ENCODE results near the gene TSPAN17.
"Not testable (repeated sequence)": the region's sequence is repeated elsewhere in the genome, so short reads cannot be mapped to it uniquely, and the experiment has no call there.

TSPAN17 gene, protein sequence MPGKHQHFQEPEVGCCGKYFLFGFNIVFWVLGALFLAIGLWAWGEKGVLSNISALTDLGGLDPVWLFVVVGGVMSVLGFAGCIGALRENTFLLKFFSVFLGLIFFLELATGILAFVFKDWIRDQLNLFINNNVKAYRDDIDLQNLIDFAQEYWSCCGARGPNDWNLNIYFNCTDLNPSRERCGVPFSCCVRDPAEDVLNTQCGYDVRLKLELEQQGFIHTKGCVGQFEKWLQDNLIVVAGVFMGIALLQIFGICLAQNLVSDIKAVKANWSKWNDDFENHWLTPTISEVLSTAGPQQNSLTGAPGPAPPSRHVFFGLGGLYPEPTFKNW
- 48.2 to 60.3 reads per million in 2 experiments for total RNA-seq

DNA sequence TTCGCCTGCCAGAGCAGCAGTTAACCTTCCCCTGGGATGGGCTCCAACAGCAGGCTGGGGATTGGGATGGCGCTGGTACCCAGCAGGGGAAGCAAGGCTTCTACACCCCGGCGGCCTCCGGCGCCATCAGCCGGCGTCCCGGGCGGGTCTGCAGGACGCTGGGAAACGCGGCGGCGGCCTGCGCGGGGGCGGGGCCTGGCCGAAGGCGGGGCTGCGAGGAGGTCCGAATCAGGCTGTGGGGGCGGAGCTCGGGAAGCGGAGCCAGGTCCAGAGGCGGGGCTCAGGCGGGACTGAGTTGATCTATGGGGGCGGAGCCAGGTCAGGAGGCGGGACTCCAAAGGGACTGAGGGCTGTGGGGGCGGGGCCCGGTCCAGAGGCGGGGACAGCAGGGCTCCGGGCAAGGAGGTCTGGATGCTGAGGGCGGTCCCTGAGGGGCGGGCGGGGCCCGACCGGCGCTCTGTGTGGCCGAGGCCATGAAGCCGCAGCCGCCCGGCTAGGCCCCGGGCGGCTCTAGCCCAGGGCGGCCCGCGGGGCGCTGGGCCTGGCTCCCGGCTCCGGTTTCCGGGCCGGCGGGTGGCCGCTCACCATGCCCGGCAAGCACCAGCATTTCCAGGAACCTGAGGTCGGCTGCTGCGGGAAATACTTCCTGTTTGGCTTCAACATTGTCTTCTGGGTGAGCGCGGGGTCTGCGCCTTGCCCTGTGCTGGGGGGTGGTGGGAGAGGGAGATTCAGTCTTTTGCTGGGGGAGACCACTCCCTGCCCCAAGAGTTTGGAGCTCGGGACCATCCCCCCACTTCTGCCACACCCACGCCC is at the start of gene TSPAN17:
Gene TSPAN17 (plus strand): TSS at position 455 of the 813 bp plus-strand sequence. CDS start 132 bp downstream, at position 587.
- peak; percentile 95 for DNase-seq (ENCODE audit: low read depth)

DNA sequence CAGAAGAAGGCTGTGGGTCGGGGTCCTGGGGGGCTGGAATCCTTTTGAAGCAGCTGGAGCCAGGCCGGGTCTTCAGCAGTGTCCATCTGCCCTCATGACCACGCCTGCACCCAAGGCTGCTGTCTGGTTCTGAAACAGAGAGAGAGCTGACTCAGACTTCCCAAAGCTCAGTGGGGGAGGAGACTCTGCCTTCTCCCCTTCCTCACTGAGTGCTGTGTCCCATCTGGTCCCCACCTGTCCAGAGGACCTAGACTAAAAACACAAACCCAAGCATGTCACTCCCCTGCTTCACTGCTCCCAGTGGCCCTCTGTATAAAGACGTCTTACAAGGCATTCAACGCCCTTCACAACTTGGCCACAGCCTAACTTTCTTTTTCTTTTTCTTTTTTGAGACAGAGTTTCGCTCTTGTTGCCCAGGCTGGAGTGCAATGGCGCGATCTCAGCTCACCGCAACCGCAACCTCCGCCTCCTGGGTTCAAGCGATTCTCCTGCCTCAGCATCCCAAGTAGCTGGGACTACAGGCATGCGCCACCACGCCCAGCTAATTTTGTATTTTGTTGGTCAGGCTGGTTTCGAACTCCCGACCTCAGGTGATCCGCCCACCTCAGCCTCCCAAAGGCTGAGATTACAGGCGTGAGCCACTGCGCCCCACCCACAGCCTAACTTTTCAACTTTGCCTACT is 47.4 kb upstream of the TSPAN17 start:
- DNase-seq (ENCODE audit: low read depth), result not testable (repeated sequence)

DNA sequence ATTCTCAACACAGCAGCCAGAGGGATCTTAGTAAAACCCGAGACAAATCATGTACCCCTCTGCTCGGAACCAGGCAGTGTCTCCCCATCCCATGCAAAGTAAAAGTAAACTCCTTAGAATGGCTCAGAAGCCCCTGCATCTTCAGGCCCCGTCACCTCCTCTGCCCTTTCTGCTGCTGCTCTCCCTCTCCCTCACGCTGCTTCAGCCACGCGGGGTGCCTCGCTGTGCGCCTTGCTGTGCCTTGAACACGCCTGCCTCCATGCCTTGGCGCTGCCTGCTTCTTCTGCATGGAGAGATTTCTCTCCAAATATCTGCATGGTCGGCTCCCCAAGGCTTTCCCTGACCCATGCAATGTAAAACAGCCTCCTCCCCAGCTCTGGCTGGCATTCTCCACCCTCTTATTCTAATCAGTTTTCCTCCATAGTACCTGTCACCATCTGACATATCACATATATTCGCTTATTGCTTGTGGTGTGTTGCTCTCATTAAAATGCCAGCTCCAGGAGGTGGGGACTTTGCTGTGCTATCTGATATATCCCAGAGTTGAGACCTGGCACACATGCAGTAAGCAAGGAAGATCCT is 45.3 kb upstream of the TSPAN17 start:
- DNase-seq (ENCODE audit: low read depth), result no peak

DNA sequence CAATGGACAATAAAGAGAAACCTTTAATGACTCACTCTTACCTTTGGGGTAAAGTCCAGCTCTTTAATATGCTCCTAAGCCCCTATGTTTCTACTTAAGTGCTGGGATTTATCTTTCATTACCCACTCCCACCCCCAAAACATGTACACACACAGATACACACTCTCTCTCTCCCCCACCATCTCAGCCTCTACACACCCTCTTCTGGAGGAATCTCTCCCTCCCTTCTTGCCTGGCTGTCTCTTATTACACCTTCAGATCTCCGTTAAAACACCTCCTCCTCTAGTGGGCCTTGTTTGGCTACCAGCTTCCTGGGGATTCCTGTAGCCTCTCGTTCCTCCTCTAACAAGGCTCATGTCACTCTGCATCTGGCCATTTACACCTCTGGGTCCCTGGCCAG is 44.2 kb upstream of the TSPAN17 start:
- no peak for DNase-seq (ENCODE audit: low read depth)

DNA sequence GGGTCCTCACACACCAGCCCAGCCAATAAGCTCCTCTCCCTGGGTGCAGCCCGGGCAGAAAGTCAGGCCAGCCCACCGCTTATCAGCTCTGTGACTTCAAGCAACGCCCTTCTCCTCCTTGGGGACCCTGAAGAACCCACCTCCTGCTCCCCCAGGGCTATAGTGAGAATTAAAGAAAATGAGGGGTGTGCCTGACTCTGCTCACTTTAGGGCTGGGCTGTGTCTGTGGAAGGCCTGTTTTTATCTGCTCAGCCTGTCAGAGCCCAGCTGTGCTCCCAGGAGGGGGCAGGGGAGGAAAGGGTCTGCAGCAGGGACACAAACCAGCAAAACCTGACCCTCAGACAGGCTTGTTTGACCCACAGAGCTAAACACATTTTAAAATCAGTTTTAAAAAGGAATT is 41.3 kb upstream of the TSPAN17 start:
- DNase-seq (ENCODE audit: low read depth), result no peak

DNA sequence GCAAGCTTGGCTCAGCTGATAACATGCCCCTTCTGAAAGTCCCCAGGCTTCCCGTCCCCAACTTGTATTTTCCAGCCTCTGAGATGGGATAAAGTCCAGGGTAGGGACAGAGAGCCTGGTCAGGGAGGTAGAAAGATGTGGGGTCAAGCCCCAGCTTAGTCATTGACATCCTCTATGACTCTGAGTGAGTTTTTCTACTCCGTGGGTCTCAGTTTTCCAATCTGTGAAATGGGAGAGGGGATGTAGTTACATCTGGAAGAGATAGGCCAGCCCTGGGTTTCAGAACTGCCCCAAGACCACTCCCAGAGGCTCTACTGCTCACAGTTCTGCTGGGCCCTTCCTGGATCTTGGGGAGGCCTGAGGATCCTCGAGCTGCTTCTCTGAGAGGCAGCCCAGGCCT is 40.4 kb upstream of the TSPAN17 start:
- no peak for DNase-seq (ENCODE audit: low read depth)

DNA sequence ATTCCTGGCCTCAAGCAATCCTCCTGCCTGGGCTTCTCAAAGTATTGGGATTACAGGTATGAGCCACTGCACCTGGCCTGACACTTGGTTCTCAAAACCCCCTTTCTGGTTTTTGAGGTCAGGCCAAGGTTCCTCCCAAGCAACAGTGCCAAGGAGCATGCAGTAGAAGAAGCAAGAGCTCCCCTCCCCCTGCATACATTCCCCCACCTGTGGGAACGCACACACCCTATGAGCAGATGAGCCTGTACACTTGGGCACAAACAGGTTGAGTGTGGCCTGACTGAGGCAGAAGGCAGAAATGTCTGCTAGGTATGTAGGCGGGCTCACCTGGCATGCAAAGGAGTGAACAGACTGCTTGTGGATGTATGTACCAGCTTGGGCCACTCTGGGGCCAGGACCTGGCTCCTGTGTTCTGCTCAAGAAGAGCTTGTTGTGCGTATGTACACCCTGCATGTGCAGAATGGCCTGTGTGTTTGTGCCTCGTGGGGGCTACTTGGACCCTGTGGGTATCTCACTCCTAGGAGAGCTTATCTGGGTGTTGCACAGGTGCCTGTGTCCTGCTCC is 39.1 kb upstream of the TSPAN17 start:
- DNase-seq (ENCODE audit: low read depth), result no peak

DNA sequence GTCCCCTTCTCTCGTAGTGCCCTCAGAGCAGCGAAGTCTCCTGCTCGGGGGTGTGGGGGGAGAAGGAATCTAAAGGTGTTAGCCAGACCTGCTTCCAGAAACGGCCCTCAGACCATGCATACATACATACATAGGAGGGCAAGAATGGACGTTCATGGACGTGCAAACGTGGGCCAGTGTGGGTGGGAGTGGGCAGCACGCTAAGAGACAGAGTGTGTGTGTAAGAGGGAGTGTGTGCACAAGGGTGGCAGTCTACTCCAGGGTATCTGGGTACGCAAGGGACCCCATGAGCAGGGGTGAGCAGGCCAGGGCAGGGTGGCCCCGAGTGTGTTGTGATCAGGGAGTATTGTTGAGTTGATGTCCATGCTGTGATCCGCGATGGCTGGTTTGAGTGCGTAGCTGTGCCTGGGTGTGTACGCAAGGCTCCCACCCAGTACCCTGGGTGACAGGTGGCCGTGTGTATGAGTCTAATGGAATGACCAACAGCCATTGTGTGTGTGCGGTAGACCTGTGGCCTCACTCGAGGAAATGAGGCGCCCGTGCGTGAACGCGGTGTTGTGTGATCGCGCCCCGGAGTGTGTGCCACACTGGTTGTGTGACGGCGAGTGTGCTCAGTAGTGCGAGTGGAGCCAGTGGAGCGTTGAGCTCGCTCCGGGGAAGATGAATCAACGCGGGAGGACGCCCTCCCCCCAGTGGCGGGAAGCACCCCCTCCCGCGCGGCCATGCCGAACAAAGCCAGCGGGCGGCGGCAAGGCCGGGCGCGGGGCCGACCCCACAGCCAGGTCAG is 38.2 kb upstream of the TSPAN17 start:
- DNase-seq (ENCODE audit: low read depth), result no peak

DNA sequence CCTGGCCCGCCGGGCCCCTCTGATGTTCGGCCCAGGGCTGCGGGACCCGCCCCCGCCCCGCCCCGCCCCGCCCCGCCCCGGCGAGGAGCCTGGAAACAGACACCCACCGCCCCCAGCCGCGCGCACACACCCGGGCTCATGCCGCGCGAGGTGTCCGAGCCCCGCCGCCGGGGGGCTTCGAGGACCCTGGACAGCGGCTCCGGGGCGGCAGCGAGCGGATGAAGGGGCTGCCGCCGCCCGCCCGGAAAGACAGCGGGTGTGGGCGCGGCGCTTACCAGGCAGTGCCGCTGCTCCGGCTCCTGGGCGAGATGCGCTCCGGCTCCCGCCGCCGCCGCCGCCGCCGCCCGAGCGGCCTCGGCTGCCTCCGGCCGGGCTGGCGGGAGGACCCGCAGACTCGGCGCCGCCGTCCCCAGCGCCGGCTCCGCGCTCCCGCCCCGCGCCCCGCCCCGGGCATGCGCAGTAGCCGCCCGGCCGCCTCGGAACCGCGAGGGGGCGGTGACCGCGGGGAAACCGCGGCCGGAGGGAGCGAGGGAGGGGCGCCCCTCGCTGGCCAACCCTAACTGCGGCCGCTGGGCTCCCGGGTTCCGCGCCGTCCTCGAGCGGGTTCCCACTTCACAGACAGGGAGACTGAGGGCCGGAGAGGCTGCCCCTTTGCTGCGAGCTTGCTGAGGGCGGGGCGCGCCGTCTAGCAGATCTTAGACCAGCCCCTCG is 37.4 kb upstream of the TSPAN17 start, which contains the start of gene GPRIN1:
Gene GPRIN1 (minus strand): TSS at position 433 of the 711 bp plus-strand sequence. CDS start 10,322 bp downstream, outside the sequence.
- no peak for DNase-seq (ENCODE audit: low read depth)

DNA sequence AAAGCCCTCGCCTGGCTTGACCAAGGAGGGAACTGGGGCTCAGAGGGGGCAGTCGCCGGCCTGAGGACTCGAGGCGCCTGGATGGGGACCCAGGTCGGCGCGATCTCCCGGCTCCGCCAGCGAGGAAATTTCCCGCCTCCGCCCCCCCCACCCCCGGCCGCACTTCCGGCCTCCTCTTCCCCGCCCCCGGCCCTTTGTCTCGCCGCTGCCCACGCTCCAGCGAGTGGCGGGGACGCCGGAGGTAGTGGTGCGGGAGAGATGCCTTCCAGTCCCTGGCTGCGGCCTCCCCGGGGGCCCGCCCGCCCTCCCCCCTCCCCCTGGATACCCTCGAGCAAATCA is 36.9 kb upstream of the TSPAN17 start:
- no peak for DNase-seq (ENCODE audit: low read depth)

DNA sequence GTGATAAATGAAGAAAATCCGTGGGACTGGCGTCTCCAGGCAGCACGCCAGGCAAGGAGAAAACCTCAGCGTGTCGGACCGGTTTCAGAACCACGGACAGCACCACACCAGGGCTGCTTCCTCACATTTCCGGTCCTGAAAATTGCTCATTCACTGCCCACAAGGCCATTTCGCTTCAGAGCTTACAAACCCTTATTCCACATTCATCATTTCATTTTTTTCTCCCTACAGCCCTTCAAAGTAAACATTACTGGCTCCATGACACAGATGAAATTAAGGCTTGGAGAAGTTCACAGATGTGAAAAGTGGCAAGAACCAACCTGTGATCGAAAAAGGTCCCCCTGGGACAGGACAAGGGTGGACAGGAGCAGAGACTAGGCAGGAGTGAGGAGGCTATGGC is 35.8 kb upstream of the TSPAN17 start:
- peak; percentile 28 for DNase-seq (ENCODE audit: low read depth)

DNA sequence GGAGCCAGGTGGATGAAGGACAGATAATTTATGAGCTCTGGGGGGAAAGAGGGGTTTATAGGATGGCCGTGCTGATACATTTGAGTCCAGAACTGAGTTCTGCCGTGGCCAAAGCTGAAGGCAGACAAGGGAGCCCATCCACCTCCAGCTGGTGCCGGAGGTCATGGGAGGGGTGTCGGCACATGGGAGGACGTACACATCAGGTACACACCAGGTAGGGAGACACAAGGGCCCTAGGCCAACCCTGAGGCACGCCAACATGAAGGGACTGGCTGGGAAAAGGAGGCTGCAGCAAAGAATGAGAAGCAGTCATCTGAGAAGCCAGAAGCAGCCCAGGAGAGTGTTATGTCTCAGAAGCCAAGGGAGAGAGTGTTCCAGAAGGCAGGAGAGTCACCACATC is 35.3 kb upstream of the TSPAN17 start:
- DNase-seq (ENCODE audit: low read depth), result no peak

DNA sequence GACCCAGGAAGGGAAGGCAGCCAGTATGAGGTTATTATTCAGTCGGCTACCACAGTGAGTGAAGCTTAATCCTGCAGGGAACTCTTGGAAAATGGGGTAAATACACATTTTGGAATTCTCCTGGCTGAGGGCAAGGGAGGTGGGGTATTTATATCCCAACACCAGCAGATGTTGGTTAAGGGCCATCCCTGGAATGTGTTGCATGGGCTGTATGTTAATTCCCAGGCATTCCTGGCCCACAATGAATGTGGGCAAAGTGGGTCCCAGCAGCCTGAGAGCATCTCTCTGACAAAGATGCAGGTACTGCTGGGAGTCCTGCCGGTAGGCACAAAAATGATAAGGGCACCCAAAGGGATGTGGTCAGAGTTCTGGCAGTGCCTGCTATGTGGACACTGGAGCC is 34.4 kb upstream of the TSPAN17 start:
- DNase-seq (ENCODE audit: low read depth), result no peak

DNA sequence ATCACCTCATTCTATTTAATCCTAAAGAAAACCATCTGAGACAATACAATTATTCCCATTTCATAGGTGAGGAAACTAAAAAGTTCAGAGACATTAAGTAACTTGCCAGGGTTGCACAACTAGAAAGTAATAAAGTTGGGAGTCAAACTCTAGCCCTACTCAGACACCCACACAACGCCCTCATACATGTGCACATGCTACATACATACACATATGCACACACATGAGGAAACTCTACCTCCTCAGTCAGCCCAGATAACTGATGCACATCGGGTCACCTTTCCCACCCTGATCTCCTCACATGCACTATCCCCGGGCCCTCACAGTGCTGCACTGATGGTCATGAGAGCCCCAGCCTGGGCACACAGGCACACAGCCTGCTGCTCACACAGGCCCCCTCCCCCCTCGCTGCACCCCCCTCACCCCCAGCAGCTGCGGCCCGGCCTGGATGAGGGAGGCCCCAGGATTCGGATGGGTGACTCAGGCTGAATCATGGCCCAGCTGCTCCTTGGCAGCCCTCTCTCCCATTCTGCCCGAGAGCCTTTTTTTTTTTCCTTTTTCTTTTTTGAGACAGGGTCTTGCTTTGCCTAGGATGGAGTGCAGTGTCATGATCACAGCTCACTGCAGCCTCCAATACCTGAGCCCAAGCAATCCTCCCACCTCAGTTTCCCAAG is 32.3 kb upstream of the TSPAN17 start:
- no peak for DNase-seq (ENCODE audit: low read depth)

DNA sequence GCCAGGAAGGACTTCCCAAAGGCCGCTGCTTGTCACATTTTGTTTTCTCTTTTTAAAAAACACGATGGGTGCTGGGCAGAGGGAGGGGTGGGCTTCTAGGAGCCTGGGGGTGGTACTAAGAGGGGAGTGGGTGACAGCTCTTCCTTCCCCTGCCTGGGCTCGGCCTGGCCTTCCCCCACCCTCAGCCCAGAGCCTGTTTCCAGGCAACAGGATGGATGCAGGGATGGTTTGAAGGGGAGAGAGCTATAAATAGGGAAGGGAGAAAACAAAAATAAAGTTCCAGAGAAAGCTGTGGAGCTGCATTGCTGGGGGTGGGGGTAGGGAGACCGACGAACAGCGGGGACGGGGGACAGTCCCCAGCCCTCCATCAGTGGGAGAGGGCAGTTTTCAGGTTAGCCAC is 30.8 kb upstream of the TSPAN17 start:
- DNase-seq (ENCODE audit: low read depth), result no peak

DNA sequence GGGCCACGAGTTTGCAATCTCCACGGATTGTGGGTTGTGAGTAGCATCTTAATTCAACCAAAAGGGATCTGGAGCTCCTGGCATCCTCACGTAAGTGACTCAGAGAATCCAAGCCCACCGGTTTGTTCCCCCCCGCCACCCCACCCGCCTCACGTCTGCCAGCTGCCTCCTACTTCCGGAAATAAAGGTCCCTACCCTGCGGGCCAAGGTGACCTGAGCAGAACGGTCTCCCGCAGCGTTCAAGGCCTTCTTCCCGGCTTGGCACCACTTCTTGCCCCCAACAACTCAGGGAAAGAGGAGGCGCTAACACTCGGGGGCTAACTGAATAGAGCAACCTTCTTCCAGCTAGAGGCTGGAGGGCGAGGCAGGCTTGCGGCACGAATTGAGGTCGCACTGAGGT is 28.5 kb upstream of the TSPAN17 start:
- DNase-seq (ENCODE audit: low read depth), result no peak

DNA sequence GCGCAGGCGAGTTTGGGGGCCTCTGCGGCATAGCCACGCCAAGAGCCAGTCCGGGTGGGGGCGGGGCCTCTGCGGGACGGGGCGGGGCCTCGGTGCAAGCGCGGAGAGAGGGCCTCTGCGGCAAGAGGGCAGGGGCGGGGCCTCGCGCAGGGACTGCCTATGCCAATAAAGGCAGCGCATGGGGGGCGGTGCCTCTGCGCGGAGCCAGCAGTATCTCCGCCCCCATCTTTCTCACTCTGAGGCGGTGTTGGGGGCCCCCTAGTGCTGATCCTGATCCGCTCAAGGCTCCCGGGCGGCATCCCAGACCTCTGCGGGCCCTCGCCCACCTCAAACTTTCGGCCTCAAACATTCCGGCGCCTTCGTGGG is 28.1 kb upstream of the TSPAN17 start:
- peak; percentile 60 for DNase-seq (ENCODE audit: low read depth)

DNA sequence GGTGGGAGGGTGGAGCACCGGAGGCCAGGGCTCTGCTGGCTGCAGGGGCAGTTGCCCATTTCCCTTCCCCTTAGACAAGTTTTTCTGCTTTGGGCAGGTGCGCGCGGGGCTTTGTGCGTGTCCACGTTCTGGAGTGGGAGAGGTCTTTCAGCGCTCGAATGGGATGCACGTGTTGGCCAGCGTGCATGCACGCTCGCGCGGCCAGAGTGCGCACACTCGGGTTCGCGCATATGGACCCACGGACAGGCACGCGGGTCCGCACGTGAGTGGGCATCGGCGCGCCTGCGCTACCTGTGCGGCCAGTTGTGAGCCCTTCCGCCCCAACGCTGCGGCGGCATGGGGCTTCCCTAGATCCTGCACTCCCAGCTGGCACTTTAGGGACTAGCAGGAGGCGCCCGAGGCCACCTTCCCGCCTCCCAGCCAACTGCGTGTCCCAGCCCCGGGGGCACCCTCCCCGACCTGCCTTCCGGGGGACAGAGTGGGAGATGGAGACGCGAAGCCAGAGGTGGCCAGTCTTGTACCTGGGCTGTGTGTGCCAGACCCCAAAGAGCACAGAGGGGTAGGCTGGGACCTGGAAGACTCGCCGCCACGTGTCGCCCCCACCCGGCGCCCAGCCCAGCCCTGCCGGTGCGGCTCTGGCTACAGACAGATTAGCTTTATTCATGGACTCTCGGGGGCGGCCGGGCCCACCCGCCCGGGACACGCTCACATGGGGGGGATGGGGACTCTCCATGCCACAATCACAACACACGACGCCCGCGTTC is 27.5 kb upstream of the TSPAN17 start:
- DNase-seq (ENCODE audit: low read depth), result no peak

DNA sequence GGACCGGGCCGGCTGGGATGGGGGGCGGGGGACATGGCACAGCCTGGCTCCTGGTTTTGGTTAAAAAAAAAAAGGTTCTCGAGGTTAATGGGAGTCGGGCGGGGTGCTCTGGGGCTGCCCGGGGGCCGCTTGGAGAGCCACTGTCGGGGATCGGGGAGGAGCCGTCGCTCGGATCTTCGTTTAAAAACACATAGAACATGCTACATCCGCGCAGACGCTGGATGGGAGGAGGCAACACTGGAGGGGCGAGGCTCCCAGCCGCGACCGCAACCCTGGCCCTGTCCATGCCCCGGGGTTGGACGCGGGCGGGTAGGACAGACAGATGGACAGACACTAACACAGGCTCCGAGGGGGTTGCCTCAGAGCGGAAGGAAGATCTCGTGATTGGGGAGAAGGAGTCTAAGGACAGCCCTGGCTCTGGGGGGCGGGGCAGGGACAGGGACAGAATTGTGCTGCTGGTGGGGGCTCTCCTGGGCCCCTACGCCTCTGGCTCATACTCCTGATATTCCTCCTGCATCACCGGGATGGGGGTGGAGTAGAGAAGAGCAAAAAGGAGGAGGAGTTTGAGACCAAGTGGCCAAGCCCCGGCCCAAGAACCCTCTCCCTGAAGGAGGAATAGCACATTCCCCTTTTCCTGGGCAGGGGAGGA is 26.8 kb upstream of the TSPAN17 start:
- no peak for DNase-seq (ENCODE audit: low read depth)
